ENCODE results near the gene RCL1. TPM values are rescaled to one million over a fixed set of nuclear protein-coding genes. Genes with fewer than 3 reads are reported as not detected.

Gene RCL1
- total RNA-seq, 4 donors from 2014 or later = 10.1 to 19.0 (median 11.6) TPM

DNA sequence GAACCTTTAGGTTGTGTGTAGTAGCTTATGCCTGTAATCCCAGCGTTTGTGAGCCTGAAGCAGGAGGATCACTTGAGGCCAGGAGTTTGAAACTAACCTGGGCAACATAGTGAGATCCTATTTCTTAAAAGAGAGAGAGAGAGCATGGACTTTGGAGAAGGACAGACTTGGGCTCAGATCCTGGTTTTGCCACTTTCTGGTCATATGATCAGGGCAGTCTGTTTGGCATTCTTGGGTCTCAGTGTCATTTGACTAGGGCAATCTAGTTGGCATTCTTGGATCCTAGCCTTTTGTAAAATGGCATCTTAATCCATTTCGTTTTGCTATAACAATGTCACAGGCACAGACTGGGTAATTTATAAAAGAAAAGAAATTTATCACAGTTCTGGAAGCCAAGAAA is 28.4 kb downstream of the RCL1 start:
- ATAC-seq = no peak
- Histone ChIP-seq H3K27me3 (no peaks in the 10 kb centered on the region), H3K4me1 (peaks cover 0 to 17% (median 0%) of the 10 kb centered on the region in 3 donors), H3K27ac (no peak overlapping the region), H3K9me3 (no peaks in the 10 kb centered on the region), H3K4me3 (no peak overlapping the region), H3K36me3 (no peaks in the 10 kb centered on the region)
- TF ChIP-seq POLR2A (IDR thresholded peaks at IDR 0.05) (no peak), EP300 (IDR thresholded peaks at IDR 0.05) (no peak), POLR2AphosphoS5 (IDR thresholded peaks at IDR 0.05) (no peak), CTCF (IDR thresholded peaks at IDR 0.05) (no peak)
- WGBS, 2 donors (ENCODE audit: low coverage in 1 of 2) = 69 to 91% methylated on average over 2 of the region's 2 CpGs

DNA sequence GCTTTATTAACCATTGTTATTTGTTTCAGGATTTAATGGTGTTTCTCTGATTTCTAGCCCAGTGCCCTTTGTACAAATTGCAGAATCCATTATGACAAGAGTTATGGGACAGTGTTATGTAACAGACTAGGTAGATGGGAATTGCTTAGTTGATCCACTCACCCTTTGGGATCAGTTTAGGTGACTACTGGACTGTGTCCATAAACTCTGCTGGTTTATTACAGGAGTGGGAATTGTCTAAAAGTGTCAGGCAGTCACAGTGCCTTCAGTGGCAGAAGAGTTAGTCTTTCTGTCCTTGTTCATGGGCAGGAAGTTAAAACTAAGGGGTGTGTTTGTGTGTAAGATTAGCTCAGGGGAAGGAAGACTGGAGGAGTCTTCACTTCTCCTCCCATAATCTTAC is 29.3 kb downstream of the RCL1 start:
- Histone ChIP-seq H3K27me3 (no peaks in the 10 kb centered on the region), H3K9me3 (no peaks in the 10 kb centered on the region), H3K27ac (no peak overlapping the region), H3K4me3 (no peak overlapping the region), H3K4me1 (peaks cover 0 to 24% (median 0%) of the 10 kb centered on the region in 3 donors), H3K36me3 (no peaks in the 10 kb centered on the region)
- no peak for ATAC-seq
- no peak for TF ChIP-seq CTCF (IDR thresholded peaks at IDR 0.05)
- no peak for TF ChIP-seq POLR2A (IDR thresholded peaks at IDR 0.05)
- no peak for TF ChIP-seq EP300 (IDR thresholded peaks at IDR 0.05)
- TF ChIP-seq POLR2AphosphoS5 (IDR thresholded peaks at IDR 0.05) = no peak

DNA sequence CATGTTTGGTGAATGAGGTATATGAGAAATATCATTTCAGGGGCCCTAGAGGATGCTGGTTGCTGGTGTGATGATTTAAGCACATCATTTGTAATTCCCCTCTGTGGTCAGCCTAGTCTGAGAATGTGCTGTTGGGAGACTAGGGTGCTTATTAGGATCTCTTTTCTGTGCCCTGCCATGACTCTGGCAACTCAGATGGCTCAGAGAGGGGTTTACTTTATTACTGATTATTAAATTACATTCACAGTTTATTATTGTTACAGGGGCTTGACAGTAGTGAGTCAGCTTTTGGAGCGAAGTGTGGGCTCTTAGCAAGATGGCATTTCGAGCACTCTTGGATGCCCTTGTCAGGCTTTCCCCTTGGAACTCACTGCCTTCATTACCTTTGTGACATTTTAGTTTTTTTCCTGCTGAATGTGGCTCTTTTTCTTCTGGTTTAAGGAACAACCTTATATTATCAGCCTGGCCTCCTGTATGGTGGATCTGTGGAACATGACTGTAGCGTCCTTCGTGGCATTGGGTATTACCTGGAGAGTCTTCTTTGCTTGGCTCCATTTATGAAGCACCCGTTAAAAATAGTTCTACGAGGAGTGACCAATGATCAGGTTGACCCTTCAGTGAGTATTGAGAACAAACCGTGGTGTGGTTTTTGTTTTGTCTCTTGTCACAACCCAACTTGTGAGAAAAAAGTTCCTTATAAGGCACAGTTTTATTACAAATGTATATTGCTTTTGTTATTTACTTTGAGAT is 33.8 kb downstream of the RCL1 start:
- TF ChIP-seq CTCF (IDR thresholded peaks at IDR 0.05) (no peak), POLR2A (IDR thresholded peaks at IDR 0.05) (no peak), EP300 (IDR thresholded peaks at IDR 0.05) (no peak), POLR2AphosphoS5 (IDR thresholded peaks at IDR 0.05) (no peak)
- Histone ChIP-seq H3K27ac (no peak overlapping the region), H3K4me1 (peaks cover 0 to 27% (median 0%) of the 10 kb centered on the region in 3 donors), H3K27me3 (no peaks in the 10 kb centered on the region), H3K4me3 (no peak overlapping the region), H3K9me3 (no peaks in the 10 kb centered on the region), H3K36me3 (peaks cover 0 to 5% of the 10 kb centered on the region in 2 donors)
- ATAC-seq = no peak
- WGBS, 2 donors (ENCODE audit: low coverage in 1 of 2) = 84 to 85% methylated on average over 6 to 7 of the region's 7 CpGs

DNA sequence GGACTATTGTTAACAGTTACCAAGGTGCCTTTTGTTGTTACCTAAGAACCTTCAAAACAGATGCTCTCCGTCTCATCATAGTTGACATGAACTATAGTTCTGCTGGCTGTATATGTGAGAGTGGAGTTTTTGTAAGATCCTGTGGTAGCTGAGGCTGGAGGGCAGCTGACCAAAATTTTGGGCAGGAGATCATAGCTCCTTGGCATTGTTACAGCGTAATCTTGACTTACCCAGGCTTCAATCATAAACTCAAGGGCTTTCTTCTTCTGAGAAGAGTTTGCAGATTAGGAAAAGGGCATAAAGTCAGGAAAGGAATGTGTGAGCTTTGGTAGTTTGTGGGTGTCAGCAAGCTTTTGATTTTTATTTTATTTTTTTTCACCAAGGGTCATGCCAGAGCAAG is 34.5 kb downstream of the RCL1 start:
- no peak for ATAC-seq
- no peak overlapping the region for H3K27ac ChIP-seq
- no peaks in the 10 kb centered on the region for H3K27me3 ChIP-seq
- no peaks in the 10 kb centered on the region for H3K9me3 ChIP-seq
- no peak overlapping the region for H3K4me3 ChIP-seq
- TF ChIP-seq POLR2A (IDR thresholded peaks at IDR 0.05) = no peak
- TF ChIP-seq EP300 (IDR thresholded peaks at IDR 0.05) = no peak
- no peak for TF ChIP-seq POLR2AphosphoS5 (IDR thresholded peaks at IDR 0.05)
- no peak for TF ChIP-seq CTCF (IDR thresholded peaks at IDR 0.05)
- WGBS, 2 donors (ENCODE audit: low coverage in 1 of 2) = 90 to 100% methylated on average over 2 of the region's 2 CpGs
- H3K36me3 ChIP-seq = peaks cover 0 to 5% of the 10 kb centered on the region in 2 donors
- H3K4me1 ChIP-seq = peaks cover 0 to 21% (median 0%) of the 10 kb centered on the region in 3 donors

GRCh38 chr9:4828761-4829160 is 36.0 kb downstream of the RCL1 start:
- TF ChIP-seq POLR2AphosphoS5 (IDR thresholded peaks at IDR 0.05) = no peak
- no peak for TF ChIP-seq EP300 (IDR thresholded peaks at IDR 0.05)
- no peak for TF ChIP-seq POLR2A (IDR thresholded peaks at IDR 0.05)
- no peak for TF ChIP-seq CTCF (IDR thresholded peaks at IDR 0.05)
- Histone ChIP-seq H3K4me3 (no peak overlapping the region), H3K27me3 (no peaks in the 10 kb centered on the region), H3K27ac (no peak overlapping the region), H3K4me1 (peaks cover 0 to 14% (median 0%) of the 10 kb centered on the region in 3 donors), H3K9me3 (no peaks in the 10 kb centered on the region), H3K36me3 (peaks cover 0 to 16% of the 10 kb centered on the region in 2 donors)
- 71 to 93% methylated on average over 1 to 2 of the region's 2 CpGs for WGBS, 2 donors (ENCODE audit: low coverage in 1 of 2)
- no peak for ATAC-seq
